Liver (tissue), 9 donors: Measurements from ENCODE around the gene FRAS1. TPM values are rescaled to one million over a fixed set of nuclear protein-coding genes. Genes with fewer than 3 reads are reported as not detected.

Experiments used
- DNase-seq: peaks from one replicate; pipeline ENCODE4 v3.0.0-alpha.2; 2017; ENCODE audit warnings: low spot score
- H3K27ac ChIP-seq, 2 donors: one replicate each; pipeline ENCODE4 v1.7.0; 2013; ENCODE audit warnings: inconsistent platforms in 2 of 2, low read length in 2 of 2, control low read depth in 1 of 2, low read depth in 1 of 2, mild to moderate bottlenecking in 1 of 2
- H3K27me3 ChIP-seq, 4 donors: one replicate each; pipeline versions ENCODE4 v1.6.1 to v1.7.0; 2013; ENCODE audit warnings: low read length in 3 of 4, inconsistent platforms in 1 of 4, mild to moderate bottlenecking in 1 of 4, moderate library complexity in 1 of 4; ENCODE audit not compliant: control insufficient read depth in 4 of 4, insufficient read depth in 4 of 4
- H3K36me3 ChIP-seq, 4 donors: one replicate each; pipeline versions ENCODE4 v1.6.1 to v1.7.0; 2013; ENCODE audit warnings: low read length in 3 of 4, mild to moderate bottlenecking in 3 of 4, low read depth in 1 of 4, moderate library complexity in 1 of 4; ENCODE audit not compliant: control insufficient read depth in 4 of 4, insufficient read depth in 3 of 4
- H3K4me1 ChIP-seq, 4 donors: one replicate each; pipeline versions ENCODE4 v1.6.1 to v1.7.0; 2013; ENCODE audit warnings: low read length in 3 of 4, mild to moderate bottlenecking in 3 of 4, moderate library complexity in 1 of 4; ENCODE audit not compliant: control insufficient read depth in 4 of 4, insufficient read depth in 4 of 4
- H3K4me3 ChIP-seq, 3 donors: one replicate each; pipeline versions ENCODE4 v1.6.1 to v1.7.0; 2013; ENCODE audit warnings: low read length in 3 of 3, control low read depth in 1 of 3, low read depth in 1 of 3, mild to moderate bottlenecking in 1 of 3
- H3K9ac ChIP-seq, 2 donors: one replicate each; pipeline ENCODE4 v1.7.0; 2013; ENCODE audit warnings: low read length in 2 of 2, mild to moderate bottlenecking in 2 of 2, moderate library complexity in 2 of 2, control low read depth in 1 of 2, low read depth in 1 of 2
- H3K9me3 ChIP-seq, 4 donors: one replicate each; pipeline versions ENCODE4 v1.6.1 to v1.7.0; 2013; ENCODE audit warnings: low read length in 3 of 4; ENCODE audit not compliant: control insufficient read depth in 4 of 4
- ATF3 ChIP-seq: IDR thresholded peaks from 2 replicates; pipeline ENCODE4 v1.6.1; 2016; ENCODE audit warnings: antibody characterized with exemption
- EGR1 ChIP-seq, 2 donors: IDR thresholded peaks; 2 replicates each; pipeline ENCODE4 v1.6.1; 2016 to 2018; ENCODE audit warnings: antibody characterized with exemption in 2 of 2, low read depth in 2 of 2
- FOXA1 ChIP-seq: IDR thresholded peaks from 2 replicates; pipeline ENCODE4 v1.6.1; 2016; ENCODE audit warnings: antibody characterized with exemption
- FOXA2 ChIP-seq: IDR thresholded peaks from 2 replicates; pipeline ENCODE4 v1.6.1; 2016; ENCODE audit warnings: antibody characterized with exemption
- GABPA ChIP-seq, 2 donors: IDR thresholded peaks in 1 of 2; conservative IDR thresholded peaks in 1 of 2; 2 replicates each; pipeline ENCODE4 v1.6.1; 2016; ENCODE audit warnings: antibody characterized with exemption in 2 of 2, mild to moderate bottlenecking in 1 of 2, moderate library complexity in 1 of 2
- HNF4A ChIP-seq, 2 donors: conservative IDR thresholded peaks; 2 replicates each; pipeline ENCODE4 v1.6.1; 2016; ENCODE audit warnings: antibody characterized with exemption in 2 of 2, mild to moderate bottlenecking in 2 of 2
- HNF4G ChIP-seq: IDR thresholded peaks from 2 replicates; pipeline ENCODE4 v1.6.1; 2016; ENCODE audit warnings: antibody characterized with exemption
- JUND ChIP-seq, 2 donors: IDR thresholded peaks; 2 replicates each; pipeline ENCODE4 v1.6.1; 2016; ENCODE audit warnings: antibody characterized with exemption in 2 of 2
- NR2F2 ChIP-seq: IDR thresholded peaks from 2 replicates; pipeline ENCODE4 v1.6.1; 2016; ENCODE audit warnings: antibody characterized with exemption
- RAD21 ChIP-seq, 2 donors: IDR thresholded peaks; 2 replicates each; pipeline ENCODE4 v1.6.1; 2016; ENCODE audit warnings: antibody characterized with exemption in 2 of 2, mild to moderate bottlenecking in 2 of 2
- REST ChIP-seq: IDR thresholded peaks from 2 replicates; pipeline ENCODE4 v1.6.1; 2016; ENCODE audit warnings: antibody characterized with exemption, mild to moderate bottlenecking
- RXRA ChIP-seq, 2 donors: IDR thresholded peaks; 2 replicates each; pipeline ENCODE4 v1.6.1; 2017 to 2018; ENCODE audit warnings: antibody characterized with exemption in 2 of 2, mild to moderate bottlenecking in 1 of 2
- SP1 ChIP-seq: IDR thresholded peaks from 2 replicates; pipeline ENCODE4 v1.6.1; 2018; ENCODE audit warnings: antibody characterized with exemption, mild to moderate bottlenecking
- TAF1 ChIP-seq: conservative IDR thresholded peaks from 2 replicates; pipeline ENCODE4 v1.6.1; 2016; ENCODE audit warnings: antibody characterized with exemption, mild to moderate bottlenecking
- YY1 ChIP-seq: IDR thresholded peaks from 2 replicates; pipeline ENCODE4 v1.6.1; 2016; ENCODE audit warnings: antibody characterized with exemption, mild to moderate bottlenecking
- ZBTB33 ChIP-seq: IDR thresholded peaks from 2 replicates; pipeline ENCODE4 v1.6.1; 2016; ENCODE audit warnings: antibody characterized with exemption
- WGBS: extraction: QIAGEN DNeasy Blood & Tissue Kit; methylation state at CpG from one replicate; pipeline ENCODE4 v1.1.7; 2013; 5-methylcytosine and 5-hydroxymethylcytosine counted together
- polyA plus RNA-seq, 2 donors: library from polyadenylated mRNA; stranded (reverse) in 1 of 2; unstranded in 1 of 2; fragments of 200-250 nt in 1 of 2; fragments of >200 nt in 1 of 2; fragmentation: Nextera tagmentation in 1 of 2; extraction: Ambion mirVana in 1 of 2; gene quantifications; one replicate each; pipeline versions ENCODE4 v1.2.1 to v1.2.3, GENCODE V29; 2013 to 2015
- total RNA-seq, 2 donors: library from RNA; depleted of rRNA; stranded (reverse); fragments of >200 nt; gene quantifications; one replicate each; pipeline ENCODE4 v1.2.3, GENCODE V29; 2014
- TF ChIP-seq, protein P1 (sequence below): IDR thresholded peaks from 2 replicates; pipeline ENCODE4 v1.6.1; 2016; ENCODE audit warnings: antibody characterized with exemption
- TF ChIP-seq, protein P2 (sequence below): fragments of 150-350 bp; IDR thresholded peaks from 2 replicates; pipeline ENCODE4 v1.5.1; 2017; ENCODE audit warnings: improper control_type of control experiment, low read depth, low read length; ENCODE audit not compliant: missing input control
- donor health status: healthy.
- donor health status: healthy.
- donor health status: healthy.
- donor health status: healthy.
- donor health status: healthy.

FRAS1 gene
- total and polyA plus RNA-seq, 4 donors: 0.08 to 6.0 (median 1.1) TPM

DNA sequence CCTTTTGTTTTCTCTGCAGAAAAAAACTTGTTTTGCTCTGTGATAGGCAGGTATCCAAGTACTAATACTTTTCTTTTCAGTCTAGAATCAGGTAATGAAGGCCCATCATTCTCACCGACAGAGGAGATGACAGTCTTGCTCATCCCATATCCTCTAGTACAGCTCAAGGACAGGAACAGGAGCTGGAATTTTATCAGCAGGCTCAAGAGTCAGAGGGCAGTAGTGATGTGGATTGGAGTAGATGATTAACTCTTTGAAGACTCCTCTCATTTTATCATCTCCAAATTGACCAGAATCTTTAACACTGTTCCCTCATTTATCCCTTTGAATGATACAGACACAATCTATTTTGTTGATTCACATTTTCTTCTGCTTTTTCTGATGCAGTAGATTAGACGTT lies 162.7 kb downstream of the FRAS1 start:
- Histone ChIP-seq H3K4me1 (no peaks in the 10 kb centered on the region), H3K9ac (no peak overlapping the region), H3K9me3 (peaks cover 0 to 1% (median 0%) of the 10 kb centered on the region in 4 donors), H3K36me3 (no peaks in the 10 kb centered on the region), H3K27me3 (no peaks in the 10 kb centered on the region), H3K27ac (no peak overlapping the region), H3K4me3 (no peak overlapping the region)
- DNase-seq: no peak
- TF ChIP-seq NR2F2 (no peak), ATF3 (no peak), ZBTB33 (no peak), RXRA (IDR thresholded peaks at IDR 0.05) (no peak), HNF4G (no peak), FOXA1 (no peak), GABPA (IDR thresholded peaks at IDR 0.05 in 1 of 2, conservative IDR thresholded peaks at IDR 0.05 in 1 of 2) (no peak), HNF4A (conservative IDR thresholded peaks at IDR 0.05) (no peak), REST (no peak), YY1 (no peak), EGR1 (IDR thresholded peaks at IDR 0.05; ENCODE audit: low read depth in 2 of 2) (no peak), TAF1 (no peak), RAD21 (IDR thresholded peaks at IDR 0.05) (no peak), FOXA2 (no peak), JUND (IDR thresholded peaks at IDR 0.05) (no peak)
- TF ChIP-seq, protein P1, sequence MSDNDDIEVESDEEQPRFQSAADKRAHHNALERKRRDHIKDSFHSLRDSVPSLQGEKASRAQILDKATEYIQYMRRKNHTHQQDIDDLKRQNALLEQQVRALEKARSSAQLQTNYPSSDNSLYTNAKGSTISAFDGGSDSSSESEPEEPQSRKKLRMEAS: no peak
- TF ChIP-seq, protein P2, sequence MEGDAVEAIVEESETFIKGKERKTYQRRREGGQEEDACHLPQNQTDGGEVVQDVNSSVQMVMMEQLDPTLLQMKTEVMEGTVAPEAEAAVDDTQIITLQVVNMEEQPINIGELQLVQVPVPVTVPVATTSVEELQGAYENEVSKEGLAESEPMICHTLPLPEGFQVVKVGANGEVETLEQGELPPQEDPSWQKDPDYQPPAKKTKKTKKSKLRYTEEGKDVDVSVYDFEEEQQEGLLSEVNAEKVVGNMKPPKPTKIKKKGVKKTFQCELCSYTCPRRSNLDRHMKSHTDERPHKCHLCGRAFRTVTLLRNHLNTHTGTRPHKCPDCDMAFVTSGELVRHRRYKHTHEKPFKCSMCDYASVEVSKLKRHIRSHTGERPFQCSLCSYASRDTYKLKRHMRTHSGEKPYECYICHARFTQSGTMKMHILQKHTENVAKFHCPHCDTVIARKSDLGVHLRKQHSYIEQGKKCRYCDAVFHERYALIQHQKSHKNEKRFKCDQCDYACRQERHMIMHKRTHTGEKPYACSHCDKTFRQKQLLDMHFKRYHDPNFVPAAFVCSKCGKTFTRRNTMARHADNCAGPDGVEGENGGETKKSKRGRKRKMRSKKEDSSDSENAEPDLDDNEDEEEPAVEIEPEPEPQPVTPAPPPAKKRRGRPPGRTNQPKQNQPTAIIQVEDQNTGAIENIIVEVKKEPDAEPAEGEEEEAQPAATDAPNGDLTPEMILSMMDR: no peak
- WGBS: 52% methylated on average over 2 of the region's 2 CpGs

GRCh38 chr4:78220283-78220682 lies 163.2 kb downstream of the FRAS1 start:
- H3K9ac ChIP-seq: no peak overlapping the region
- DNase-seq: no peak
- WGBS: 48% methylated on average over 3 of the region's 3 CpGs
- H3K4me3 ChIP-seq: no peak overlapping the region
- H3K9me3 ChIP-seq: peaks cover 0 to 3% (median 0%) of the 10 kb centered on the region in 4 donors
- H3K27me3 ChIP-seq: no peaks in the 10 kb centered on the region
- no peak overlapping the region for H3K27ac ChIP-seq
- H3K36me3 ChIP-seq: no peaks in the 10 kb centered on the region
- no peaks in the 10 kb centered on the region for H3K4me1 ChIP-seq
- TF ChIP-seq NR2F2: no peak
- TF ChIP-seq JUND (IDR thresholded peaks at IDR 0.05): no peak
- TF ChIP-seq FOXA2: no peak
- TF ChIP-seq TAF1: no peak
- no peak for TF ChIP-seq EGR1 (IDR thresholded peaks at IDR 0.05; ENCODE audit: low read depth in 2 of 2)
- TF ChIP-seq, protein P2: no peak
- no peak for TF ChIP-seq ATF3
- no peak for TF ChIP-seq GABPA (IDR thresholded peaks at IDR 0.05 in 1 of 2, conservative IDR thresholded peaks at IDR 0.05 in 1 of 2)
- TF ChIP-seq HNF4A (conservative IDR thresholded peaks at IDR 0.05): no peak
- TF ChIP-seq SP1: no peak
- TF ChIP-seq ZBTB33: no peak
